ENCODE results near the gene ATP11A. TPM values are rescaled to one million over a fixed set of nuclear protein-coding genes. Genes with fewer than 3 reads are reported as not detected.
A peak's percentile ranks its signal among the peaks of the same experiment; 100 is the strongest.

Gene ATP11A
- total RNA-seq, 1 experiment from 2014 or later = 65.3 TPM

GRCh38 chr13:112900691-112901091, 210.9 kb downstream of the ATP11A start:
- H3T11ph ChIP-seq (ENCODE audit: low read length) = no peak overlapping the region
- H2BK5ac ChIP-seq (ENCODE audit: insufficient read length, low read length) = no peak overlapping the region
- no peaks in the 10 kb centered on the region for H3K27me3 ChIP-seq (ENCODE audit: insufficient read depth, low read length)
- no peak overlapping the region for H2AK5ac ChIP-seq (ENCODE audit: insufficient read length, low read length)
- no peak overlapping the region for H3K56ac ChIP-seq (ENCODE audit: insufficient read length, low read depth, low read length)
- peaks cover 4% of the 10 kb centered on the region; the same call in 1 of the 2 replicates for H3K4me1 ChIP-seq (ENCODE audit: insufficient read depth, low read length)
- H2BK120ac ChIP-seq (ENCODE audit: low read depth, low read length, poor library complexity, severe bottlenecking) = no peak overlapping the region
- no peak overlapping the region for H2BK12ac ChIP-seq (ENCODE audit: insufficient read length, low read depth, low read length)
- H3K4me1 Mint-ChIP-seq = peaks cover 63 to 65% of the 10 kb centered on the region in 2 experiments
- no peak overlapping the region for H3K23ac ChIP-seq (ENCODE audit: insufficient read length, low read depth, low read length)
- no peak overlapping the region; a peak in 1 of 5 replicates for H3K4me3 Mint-ChIP-seq
- no peak overlapping the region for H3K9ac ChIP-seq (ENCODE audit: extremely low read depth, insufficient read length, low read length)
- no peak overlapping the region for H3K27ac ChIP-seq (ENCODE audit: insufficient read length, low read depth, low read length)
- H2BK15ac ChIP-seq (ENCODE audit: low read depth, low read length) = no peak overlapping the region
- WGBS (ENCODE audit: extremely low coverage, insufficient read length, low lambda C conversion rate) = no CpG with 5 or more reads among the region's 8 CpGs
- H3K4ac ChIP-seq (ENCODE audit: low read depth, low read length) = no peak overlapping the region
- H2AFZ ChIP-seq (ENCODE audit: low read length) = no peak overlapping the region
- no peak overlapping the region for H3K14ac ChIP-seq (ENCODE audit: insufficient read depth, low read length)
- H3K4me2 ChIP-seq (ENCODE audit: insufficient read depth, insufficient read length, low read length) = no peak overlapping the region
- no peak overlapping the region for H4K91ac ChIP-seq (ENCODE audit: insufficient read length, low read depth, low read length)
- no peaks in the 10 kb centered on the region for H3K79me2 ChIP-seq (ENCODE audit: insufficient read depth, low read length)
- H4K20me1 ChIP-seq (ENCODE audit: control insufficient read depth, insufficient read depth, insufficient read length) = no peaks in the 10 kb centered on the region
- H3K36me3 Mint-ChIP-seq (ENCODE audit: insufficient read depth in 1 of 3, low read depth in 3 of 3) = peaks cover 29 to 33% (median 30%) of the 10 kb centered on the region in 3 experiments
- H3K18ac ChIP-seq (ENCODE audit: insufficient read length, low read depth, low read length) = no peak overlapping the region
- TF ChIP-seq CTCF (conservative IDR thresholded peaks at IDR 0.05) = no peak
- peaks cover 12 to 15% of the 10 kb centered on the region in 2 experiments for H3K9me3 Mint-ChIP-seq
- H3K79me1 ChIP-seq (ENCODE audit: insufficient read depth, low read depth, low read length, poor library complexity, severe bottlenecking) = no peaks in the 10 kb centered on the region
- H4K5ac ChIP-seq (ENCODE audit: insufficient read length, low read depth, low read length) = no peak overlapping the region
- no peaks in the 10 kb centered on the region for H3K23me2 ChIP-seq (ENCODE audit: insufficient read length, low read depth, low read length, poor library complexity, severe bottlenecking)
- peak overlapping the region in 2 of 3 experiments; percentile 52 to 89; a peak in 3 of 7 replicates for H3K27ac Mint-ChIP-seq
- no peak overlapping the region for H2BK20ac ChIP-seq (ENCODE audit: low read depth, low read length, poor library complexity, severe bottlenecking)
- peak; percentile 29 for DNase-seq
- H3K27me3 Mint-ChIP-seq (ENCODE audit: low read depth) = peaks cover 14% of the 10 kb centered on the region
- H4K8ac ChIP-seq (replicated peaks; ENCODE audit: insufficient read length, low read depth, low read length) = no peak overlapping the region
- no peaks in the 10 kb centered on the region for H3K9me3 ChIP-seq (ENCODE audit: control insufficient read depth, low read depth, low read length)

All from H9 (cell line).